GM10266 (cell line): ENCODE results near the gene SCAMP3.
"Not testable (repeated sequence)": the region's sequence is repeated elsewhere in the genome, so short reads cannot be mapped to it uniquely, and the experiment has no call there.

Source experiments
- DNase-seq: peaks from one replicate; pipeline ENCODE4 v3.0.0; 2012; ENCODE audit errors: extremely low spot score
- CTCF ChIP-seq: IDR thresholded peaks from 2 replicates; pipeline ENCODE4 v1.5.1; 2012; ENCODE audit warnings: mild to moderate bottlenecking, low read depth; ENCODE audit not compliant: control insufficient read depth, insufficient read depth; ENCODE audit errors: missing control alignments

SCAMP3 gene

GRCh38 chr1:155236451-155236850 is 25.7 kb downstream of the SCAMP3 start:
- no peak for TF ChIP-seq CTCF

GRCh38 chr1:155235375-155235774 is 26.8 kb downstream of the SCAMP3 start:
- DNase-seq, result not testable (repeated sequence)

More at GRCh38 chr1:155236451-155236850, 25.7 kb downstream of the SCAMP3 start:
- DNase-seq, result no peak

GRCh38 chr1:155233502-155233901 is 28.7 kb downstream of the SCAMP3 start:
- not testable (repeated sequence) for DNase-seq

- not testable (repeated sequence) for DNase-seq
These were observed 29.9 kb downstream of the SCAMP3 start for GRCh38 chr1:155232001-155232978.

GRCh38 chr1:155231302-155231701 is 30.9 kb downstream of the SCAMP3 start:
- DNase-seq, result not testable (repeated sequence)

- no peak for TF ChIP-seq CTCF
- DNase-seq, result no peak
These were observed 34.1 kb downstream of the SCAMP3 start for GRCh38 chr1:155228096-155228427.

- no peak for TF ChIP-seq CTCF
- DNase-seq, result peak; percentile 97
These were observed 34.7 kb downstream of the SCAMP3 start for GRCh38 chr1:155227261-155228095.

- no peak for TF ChIP-seq CTCF
- DNase-seq, result no peak
These were observed 35.3 kb downstream of the SCAMP3 start for GRCh38 chr1:155226910-155227260.

- TF ChIP-seq CTCF, result peak; percentile 77
- peak; percentile 68 for DNase-seq
These were observed 35.8 kb downstream of the SCAMP3 start for GRCh38 chr1:155226188-155226909.

GRCh38 chr1:155225404-155225759 is 36.8 kb downstream of the SCAMP3 start:
- not testable (repeated sequence) for DNase-seq
